ENCODE results near the gene FAM186B.

DNA sequence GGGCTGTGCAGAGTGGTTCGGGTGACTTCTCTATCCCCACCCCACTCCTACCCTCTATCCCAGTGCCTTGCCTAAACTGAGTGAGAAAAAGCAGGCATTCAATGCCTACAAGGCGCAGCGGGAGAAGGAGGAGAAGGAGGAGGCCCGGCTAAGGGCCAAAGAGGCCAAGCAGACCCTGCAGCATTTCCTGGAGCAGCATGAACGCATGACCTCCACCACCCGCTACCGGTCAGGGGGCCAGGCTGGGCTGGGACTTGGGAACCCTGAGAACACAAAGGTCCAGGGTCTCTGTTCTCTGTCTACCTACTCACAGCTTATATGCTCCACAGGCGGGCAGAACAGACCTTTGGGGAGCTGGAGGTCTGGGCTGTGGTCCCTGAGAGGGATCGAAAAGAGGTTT is 29.6 kb upstream of the FAM186B start:
- TF ChIP-seq POLR2A (IDR thresholded peaks at IDR 0.05) (no peak), CTCF (IDR thresholded peaks at IDR 0.05) (no peak)
